Measurements from ENCODE around the gene GRAP2. TPM values are rescaled to one million over a fixed set of nuclear protein-coding genes. Genes with fewer than 3 reads are reported as not detected.

The GRAP2 gene
- total and polyA plus RNA-seq, 9 of the 15 experiments (the other 6 are each of a cell fraction or from before 2014, with no cell fraction given): 4.8 to 88.7 (median 60.4) TPM

DNA sequence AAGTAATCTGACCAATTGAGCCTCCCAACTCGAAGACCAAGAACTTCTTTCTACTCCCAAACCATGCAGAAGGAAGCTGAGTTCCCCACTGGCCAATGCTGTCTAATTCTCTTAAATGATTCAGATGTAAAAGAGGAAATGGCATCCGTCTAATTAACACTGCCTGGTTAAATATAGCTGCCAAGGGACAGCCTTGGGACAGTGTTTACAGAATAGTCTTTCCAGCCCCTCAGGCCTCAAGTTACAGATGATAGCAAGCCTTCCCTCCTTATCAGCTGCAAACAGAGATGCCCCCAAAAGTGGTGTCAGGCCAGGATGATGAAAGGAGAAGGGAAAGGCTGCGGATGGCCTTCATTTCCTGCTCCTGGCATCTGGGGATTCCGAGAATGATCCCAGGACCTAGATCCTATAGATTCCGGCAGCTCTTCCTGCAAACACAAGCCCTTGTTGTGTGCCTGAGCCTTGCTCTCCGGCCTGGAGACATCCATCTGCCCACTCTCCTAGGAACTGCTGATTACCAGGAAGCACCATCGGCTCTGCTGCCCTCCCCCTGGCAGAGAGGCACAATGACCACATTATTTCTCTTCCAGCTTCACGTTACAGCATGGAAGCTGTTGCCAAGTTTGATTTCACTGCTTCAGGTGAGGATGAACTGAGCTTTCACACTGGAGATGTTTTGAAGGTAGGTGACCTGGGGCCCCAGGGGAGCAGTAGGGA is 45.8 kb downstream of the GRAP2 start (continued):
- no peak for TF ChIP-seq ID3 (CRISPR knock-in tag; IDR thresholded peaks at IDR 0.05)
- no peak for TF ChIP-seq ID3 (tag; IDR thresholded peaks at IDR 0.05)
- TF ChIP-seq SRSF9 (IDR thresholded peaks at IDR 0.05; ENCODE audit: borderline replicate concordance, low read depth, low read length): no peak
- TF ChIP-seq MED1 (CRISPR knock-in tag; IDR thresholded peaks at IDR 0.05; ENCODE audit: borderline replicate concordance): no peak
- TF ChIP-seq HNRNPUL1 (IDR thresholded peaks at IDR 0.05; ENCODE audit: low read length): no peak
- TF ChIP-seq BMI1 (IDR thresholded peaks at IDR 0.05; ENCODE audit: low read length): no peak
- peak; percentile 88 for TF ChIP-seq CBFA2T2 (conservative IDR thresholded peaks at IDR 0.05)
- TF ChIP-seq, protein P1, sequence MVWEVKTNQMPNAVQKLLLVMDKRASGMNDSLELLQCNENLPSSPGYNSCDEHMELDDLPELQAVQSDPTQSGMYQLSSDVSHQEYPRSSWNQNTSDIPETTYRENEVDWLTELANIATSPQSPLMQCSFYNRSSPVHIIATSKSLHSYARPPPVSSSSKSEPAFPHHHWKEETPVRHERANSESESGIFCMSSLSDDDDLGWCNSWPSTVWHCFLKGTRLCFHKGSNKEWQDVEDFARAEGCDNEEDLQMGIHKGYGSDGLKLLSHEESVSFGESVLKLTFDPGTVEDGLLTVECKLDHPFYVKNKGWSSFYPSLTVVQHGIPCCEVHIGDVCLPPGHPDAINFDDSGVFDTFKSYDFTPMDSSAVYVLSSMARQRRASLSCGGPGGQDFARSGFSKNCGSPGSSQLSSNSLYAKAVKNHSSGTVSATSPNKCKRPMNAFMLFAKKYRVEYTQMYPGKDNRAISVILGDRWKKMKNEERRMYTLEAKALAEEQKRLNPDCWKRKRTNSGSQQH (CRISPR knock-in tag; IDR thresholded peaks at IDR 0.05): no peak
- no peak for TF ChIP-seq BACH1 (tag; IDR thresholded peaks at IDR 0.05)
- TF ChIP-seq NBN (IDR thresholded peaks at IDR 0.05; ENCODE audit: low read depth): no peak
- TF ChIP-seq, protein P2, sequence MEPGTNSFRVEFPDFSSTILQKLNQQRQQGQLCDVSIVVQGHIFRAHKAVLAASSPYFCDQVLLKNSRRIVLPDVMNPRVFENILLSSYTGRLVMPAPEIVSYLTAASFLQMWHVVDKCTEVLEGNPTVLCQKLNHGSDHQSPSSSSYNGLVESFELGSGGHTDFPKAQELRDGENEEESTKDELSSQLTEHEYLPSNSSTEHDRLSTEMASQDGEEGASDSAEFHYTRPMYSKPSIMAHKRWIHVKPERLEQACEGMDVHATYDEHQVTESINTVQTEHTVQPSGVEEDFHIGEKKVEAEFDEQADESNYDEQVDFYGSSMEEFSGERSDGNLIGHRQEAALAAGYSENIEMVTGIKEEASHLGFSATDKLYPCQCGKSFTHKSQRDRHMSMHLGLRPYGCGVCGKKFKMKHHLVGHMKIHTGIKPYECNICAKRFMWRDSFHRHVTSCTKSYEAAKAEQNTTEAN (CRISPR knock-in tag; IDR thresholded peaks at IDR 0.05): no peak
- no peak for TF ChIP-seq SRSF1 (IDR thresholded peaks at IDR 0.05; ENCODE audit: low read depth, low read length)
- 0 out of 2 replicates have a peak, but pooled peaks have one; percentile 17 for TF ChIP-seq NFATC3 (IDR thresholded peaks at IDR 0.05)
- TF ChIP-seq ZNF282 (CRISPR knock-in tag; IDR thresholded peaks at IDR 0.05): no peak
- no peak for TF ChIP-seq BCLAF1 (IDR thresholded peaks at IDR 0.05; ENCODE audit: borderline replicate concordance in 1 of 2, control insufficient read depth in 1 of 2, low read depth in 2 of 2, low read length in 1 of 2)
- TF ChIP-seq CHD2 (IDR thresholded peaks at IDR 0.05; ENCODE audit: low read depth, low read length): no peak
- peak; percentile 96 for TF ChIP-seq SMARCA4 (IDR thresholded peaks at IDR 0.05)
- no peak for TF ChIP-seq ZNF551 (CRISPR knock-in tag; IDR thresholded peaks at IDR 0.05)
- no peak for TF ChIP-seq GTF3C2 (IDR thresholded peaks at IDR 0.05; ENCODE audit: borderline replicate concordance, extremely low read depth, insufficient read length)
- TF ChIP-seq PCBP1 (IDR thresholded peaks at IDR 0.05; ENCODE audit: low read depth, low read length, poor library complexity, severe bottlenecking): no peak

All from K562 (cell line).